Endothelial cell of umbilical vein (primary cell): ENCODE results near the gene PWWP2A.

Experiments used
- CTCF ChIP-seq, 2 donors: IDR thresholded peaks; 1 replicate in 1 of 2; 2 replicates in 1 of 2; pipeline ENCODE4 v1.5.1; 2011; ENCODE audit warnings: low read length in 2 of 2, mild to moderate bottlenecking in 2 of 2, moderate library complexity in 2 of 2, control low read depth in 1 of 2, inconsistent platforms in 1 of 2, low read depth in 1 of 2; ENCODE audit not compliant: insufficient read depth in 1 of 2; ENCODE audit errors: extremely low read depth in 1 of 2
- EZH2 ChIP-seq: IDR thresholded peaks from 2 replicates; pipeline ENCODE4 v1.6.1; 2012; ENCODE audit warnings: borderline replicate concordance, low read depth, mild to moderate bottlenecking, moderate library complexity, low read length, inconsistent platforms; ENCODE audit not compliant: severe bottlenecking
- FOS ChIP-seq: IDR thresholded peaks from 2 replicates; pipeline ENCODE4 v1.6.1; 2011; ENCODE audit warnings: mild to moderate bottlenecking, low read length, moderate library complexity, borderline replicate concordance; ENCODE audit not compliant: insufficient read depth
- JUN ChIP-seq: IDR thresholded peaks from 2 replicates; pipeline ENCODE4 v1.6.1; 2011; ENCODE audit warnings: borderline replicate concordance, low read depth; ENCODE audit not compliant: insufficient read length, insufficient read depth
- MAX ChIP-seq: IDR thresholded peaks from 2 replicates; pipeline ENCODE4 v1.6.1; 2011; ENCODE audit not compliant: insufficient read depth, insufficient read length
- POLR2A ChIP-seq: IDR thresholded peaks from 2 replicates; pipeline ENCODE4 v1.6.1; 2012; ENCODE audit warnings: low read depth, mild to moderate bottlenecking, control low read depth, low read length
- POLR2AphosphoS5 ChIP-seq: IDR thresholded peaks from 2 replicates; pipeline ENCODE4 v1.6.1; 2012; ENCODE audit warnings: low read depth, mild to moderate bottlenecking, control low read depth, low read length, moderate library complexity; ENCODE audit not compliant: insufficient read depth

GRCh38 chr5:160075073-160075472, 44.2 kb downstream of the PWWP2A start:
- TF ChIP-seq CTCF (IDR thresholded peaks at IDR 0.05; ENCODE audit: extremely low read depth in 1 of 2, insufficient read depth in 1 of 2, low read depth in 1 of 2, low read length in 2 of 2) (no peak), POLR2A (no peak), EZH2 (no peak), JUN (no peak), POLR2AphosphoS5 (no peak), MAX (no peak), FOS (no peak)
